GM12891 (cell line): Measurements from ENCODE around the gene SLC25A38.

Source experiments
- POLR2A ChIP-seq: IDR thresholded peaks from 2 replicates; pipeline ENCODE4 v1.6.1; 2011; ENCODE audit warnings: low read depth, low read length, control low read depth
- POLR2AphosphoS5 ChIP-seq: IDR thresholded peaks from 2 replicates; pipeline ENCODE4 v1.6.1; 2011; ENCODE audit warnings: low read depth, low read length, control low read depth
- TAF1 ChIP-seq: IDR thresholded peaks from 2 replicates; pipeline ENCODE4 v1.6.1; 2011; ENCODE audit warnings: low read depth, low read length, control low read depth

GRCh38 chr3:39427506-39427905 is 44.3 kb downstream of the SLC25A38 start:
- no peak for TF ChIP-seq POLR2AphosphoS5
- no peak for TF ChIP-seq POLR2A
- TF ChIP-seq TAF1, result no peak
